Keratinocyte (primary cell): ENCODE results near the gene AZU1. TPM values are rescaled to one million over a fixed set of nuclear protein-coding genes. Genes with fewer than 3 reads are reported as not detected.

Experiments
- DNase-seq: peaks from one replicate; pipeline ENCODE4 v3.0.0-alpha.2; 2011; ENCODE audit warnings: low read depth, missing footprints, low spot score
- FAIRE-seq: peaks from 2 replicates; lab custom pipeline; 2011; peaks lifted over from hg19 to GRCh38; lab: Jason Lieb, UNC
- H2AFZ ChIP-seq: 2 replicates; pipeline ENCODE4 v1.6.0; 2012; ENCODE audit warnings: low read length, control low read depth, inconsistent platforms; ENCODE audit not compliant: control insufficient read depth
- H3K27ac ChIP-seq: 2 replicates; pipeline ENCODE4 v1.5.1; 2011; ENCODE audit warnings: low read length; ENCODE audit not compliant: control insufficient read depth, insufficient read depth
- H3K27me3 ChIP-seq: 3 replicates; pipeline ENCODE4 v1.6.0; 2011; ENCODE audit warnings: low read length; ENCODE audit not compliant: control insufficient read depth, insufficient read depth; ENCODE audit errors: extremely low read depth
- H3K36me3 ChIP-seq, 2 experiments: 2 replicates in 1 of 2; 3 replicates in 1 of 2; pipeline ENCODE4 v1.5.1; 2011; ENCODE audit warnings: low read length in 2 of 2, mild to moderate bottlenecking in 1 of 2; ENCODE audit not compliant: control insufficient read depth in 2 of 2, insufficient read depth in 2 of 2; ENCODE audit errors: extremely low read depth in 1 of 2
- H3K4me1 ChIP-seq: 3 replicates; pipeline ENCODE4 v1.5.1; 2011; ENCODE audit warnings: low read length; ENCODE audit not compliant: control insufficient read depth, insufficient read depth; ENCODE audit errors: extremely low read depth
- H3K4me2 ChIP-seq: 3 replicates; pipeline ENCODE4 v1.6.0; 2011; ENCODE audit warnings: low read depth, low read length; ENCODE audit not compliant: control insufficient read depth, insufficient read depth; ENCODE audit errors: extremely low read depth
- H3K4me3 ChIP-seq, 3 experiments: fragments of 200-600 bp in 1 of 3; sonication (generic) in 1 of 3; 2 replicates in 2 of 3; 3 replicates in 1 of 3; pipeline ENCODE4 v1.5.1; 2011 to 2016; ENCODE audit warnings: low read length in 3 of 3, mild to moderate bottlenecking in 3 of 3, control low read depth in 2 of 3, inconsistent platforms in 1 of 3, low read depth in 1 of 3, mixed read lengths in 1 of 3, mixed run types in 1 of 3, moderate library complexity in 1 of 3; ENCODE audit not compliant: control insufficient read depth in 2 of 3, insufficient read depth in 2 of 3; ENCODE audit errors: extremely low read depth in 1 of 3
- H3K79me2 ChIP-seq: 2 replicates; pipeline ENCODE4 v1.6.0; 2012; ENCODE audit warnings: low read length; ENCODE audit not compliant: control insufficient read depth, insufficient read depth
- H3K9ac ChIP-seq: 3 replicates; pipeline ENCODE4 v1.6.0; 2011; ENCODE audit warnings: low read length; ENCODE audit not compliant: control insufficient read depth, insufficient read depth; ENCODE audit errors: extremely low read depth
- H3K9me1 ChIP-seq: 3 replicates; pipeline ENCODE4 v1.6.0; 2011; ENCODE audit warnings: low read length; ENCODE audit not compliant: control insufficient read depth, insufficient read depth; ENCODE audit errors: extremely low read depth
- H3K9me3 ChIP-seq: 2 replicates; pipeline ENCODE4 v1.5.1; 2012; ENCODE audit warnings: low read depth, low read length; ENCODE audit not compliant: control insufficient read depth
- H4K20me1 ChIP-seq: 3 replicates; pipeline ENCODE4 v1.6.0; 2011; ENCODE audit warnings: low read length; ENCODE audit not compliant: control insufficient read depth, insufficient read depth; ENCODE audit errors: extremely low read depth
- CTCF ChIP-seq, 3 experiments: IDR thresholded peaks in 1 of 3; conservative IDR thresholded peaks in 1 of 3; optimal IDR thresholded peaks in 1 of 3; 2 replicates in 2 of 3; 3 replicates in 1 of 3; pipeline versions ENCODE3 to v1.5.1; 2011; ENCODE audit warnings: low read length in 3 of 3, mild to moderate bottlenecking in 3 of 3, moderate library complexity in 2 of 3, control low read depth in 1 of 3, inconsistent platforms in 1 of 3; ENCODE audit not compliant: insufficient read depth in 2 of 3; ENCODE audit errors: extremely low read depth in 1 of 3
- EZH2 ChIP-seq: IDR thresholded peaks from one replicate; pipeline ENCODE4 v1.6.1; 2012; ENCODE audit warnings: inconsistent platforms, mild to moderate bottlenecking, low read length, moderate library complexity
- dilution Hi-C: fragments of 300-500 bp; cut with MboI; formaldehyde crosslinking; loops from one replicate; pipeline ENCODE4 v1.7.0; 2020; ENCODE audit warnings: low sequenced_read_pairs; ENCODE audit not compliant: extremely low pct_ligation_motif_present
- polyA plus RNA-seq, 5 experiments: library from polyadenylated mRNA; depleted of rRNA in 3 of 5; stranded (reverse) in 3 of 5; stranded (forward) in 1 of 5; unstranded in 1 of 5; fragments of >200 nt; gene quantifications; 1 replicate in 1 of 5; 2 replicates in 3 of 5; 3 replicates in 1 of 5; pipeline versions ENCODE4 v1.2.1 to v1.2.3, GENCODE V29; 2011 to 2012; ENCODE audit warnings: missing spikeins in 2 of 5, low read depth in 1 of 5, low replicate concordance in 1 of 5

AZU1 gene
- polyA plus RNA-seq, 1 donor (not counting 4 experiments of a cell fraction or from before 2014, with no cell fraction given), result not detected

- Histone ChIP-seq H4K20me1 (no peaks in the 10 kb centered on the region), H3K79me2 (no peaks in the 10 kb centered on the region), H3K4me1 (no peaks in the 10 kb centered on the region), H3K4me2 (no peak overlapping the region), H3K27ac (no peak overlapping the region), H3K36me3 (no peaks in the 10 kb centered on the region), H3K9me1 (no peaks in the 10 kb centered on the region), H3K4me3 (no peak overlapping the region), H3K9ac (no peak overlapping the region), H3K9me3 (no peaks in the 10 kb centered on the region), H2AFZ (no peak overlapping the region), H3K27me3 (peaks cover 27% of the 10 kb centered on the region)
- dilution Hi-C loops, result no loop called here
- TF ChIP-seq EZH2, result no peak
- no peak for TF ChIP-seq CTCF (optimal IDR thresholded peaks at IDR 0.05 in 1 of 3, IDR thresholded peaks at IDR 0.05 in 1 of 3, conservative IDR thresholded peaks at IDR 0.05 in 1 of 3; ENCODE audit: extremely low read depth in 1 of 3, insufficient read depth in 2 of 3, low read length in 3 of 3)
- no peak for FAIRE-seq
- no peak for DNase-seq
Measured at GRCh38 chr19:831407-832369, 4.1 kb downstream of the AZU1 start.

GRCh38 chr19:834216-834615, 6.6 kb downstream of the AZU1 start:
- TF ChIP-seq EZH2 (no peak), CTCF (optimal IDR thresholded peaks at IDR 0.05 in 1 of 3, IDR thresholded peaks at IDR 0.05 in 1 of 3, conservative IDR thresholded peaks at IDR 0.05 in 1 of 3; ENCODE audit: extremely low read depth in 1 of 3, insufficient read depth in 2 of 3, low read length in 3 of 3) (no peak)
- DNase-seq (no peak), FAIRE-seq (no peak)
- H2AFZ ChIP-seq, result no peak overlapping the region
- no peak overlapping the region for H3K27ac ChIP-seq
- peaks cover 33% of the 10 kb centered on the region for H3K27me3 ChIP-seq
- no peaks in the 10 kb centered on the region for H3K79me2 ChIP-seq
- H3K36me3 ChIP-seq, result no peaks in the 10 kb centered on the region
- no peaks in the 10 kb centered on the region for H3K9me3 ChIP-seq
- no peaks in the 10 kb centered on the region for H4K20me1 ChIP-seq
- H3K4me3 ChIP-seq, result no peak overlapping the region
- no peaks in the 10 kb centered on the region for H3K4me1 ChIP-seq
- no peak overlapping the region for H3K4me2 ChIP-seq
- H3K9ac ChIP-seq, result no peak overlapping the region
- H3K9me1 ChIP-seq, result no peaks in the 10 kb centered on the region
- dilution Hi-C loops, result no loop called here
